HT-29 (cell line): ENCODE data around the gene ROCK1. TPM values are rescaled to one million over a fixed set of nuclear protein-coding genes. Genes with fewer than 3 reads are reported as not detected.

ENCODE experiments used
- DNase-seq: peaks from one replicate; pipeline ENCODE4 v3.0.0-alpha.2; 2015; ENCODE audit warnings: low spot score
- total RNA-seq: library from RNA; depleted of rRNA; stranded (reverse); fragments of >200 nt; shearing (Covaris generic); gene quantifications from 2 replicates; pipeline ENCODE4 v1.2.3, GENCODE V29; 2014

Gene ROCK1
- total RNA-seq, 1 experiment from 2014 or later, result 10.4 TPM

DNA sequence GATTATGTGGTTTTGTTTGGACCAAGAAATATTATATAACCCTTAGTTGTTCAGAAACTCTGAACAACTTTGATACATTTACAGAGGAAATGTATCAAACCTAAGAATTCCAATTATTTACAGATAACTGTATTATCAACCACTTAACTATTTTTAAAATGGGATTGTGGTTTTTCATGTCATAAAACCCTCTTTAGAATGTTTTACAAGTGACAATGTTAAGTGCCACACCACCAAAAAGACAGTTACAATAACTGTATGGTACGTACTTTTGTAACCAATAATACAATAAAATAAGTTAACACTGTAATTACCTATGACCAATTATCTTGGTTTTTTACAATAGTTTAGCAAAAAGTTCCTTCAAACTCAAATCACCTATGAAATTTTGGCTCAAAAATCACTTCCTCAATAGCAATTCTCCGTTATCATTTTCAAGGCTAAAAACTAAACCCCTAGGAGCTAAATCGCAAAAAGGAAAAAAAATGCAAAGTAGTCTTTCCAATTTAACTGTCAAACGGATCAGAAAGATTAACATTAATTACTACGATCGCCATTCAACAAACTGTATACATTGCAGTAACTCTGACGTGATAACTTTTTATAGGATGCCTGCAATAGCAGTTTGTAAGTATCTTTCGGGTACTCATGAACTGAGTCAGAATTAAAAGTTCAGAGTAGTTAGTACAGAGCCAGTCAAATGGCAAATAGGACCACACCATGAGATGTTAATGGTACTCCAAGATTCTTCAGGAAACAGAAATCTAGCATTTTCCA, 1.5 kb downstream of the ROCK1 start:
- peak; percentile 40 for DNase-seq

- no peak for DNase-seq
These were observed 5.7 kb downstream of the ROCK1 start for GRCh38 chr18:21105936-21106335.

GRCh38 chr18:21101172-21101571, 10.4 kb downstream of the ROCK1 start:
- DNase-seq, result no peak

DNA sequence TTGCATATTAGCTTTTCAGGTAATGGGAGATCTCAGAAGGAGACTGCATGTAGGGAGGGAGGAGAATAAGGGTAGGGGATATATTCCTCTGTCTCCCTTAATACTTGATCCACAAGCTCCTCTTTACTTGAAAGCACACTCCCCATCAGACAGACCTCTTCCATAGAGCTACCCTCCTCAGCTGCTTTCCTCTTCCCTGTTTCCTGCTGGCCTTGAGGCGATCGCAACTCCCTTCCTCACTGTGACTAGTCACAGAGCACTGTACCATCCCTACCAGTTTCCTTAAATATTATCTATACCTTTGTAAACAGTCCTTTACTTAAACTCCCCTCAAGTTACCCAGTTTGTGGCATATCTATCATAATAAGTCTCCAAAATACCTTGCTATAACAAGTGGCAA, 10.9 kb downstream of the ROCK1 start:
- no peak for DNase-seq

- no peak for DNase-seq
These were observed 11.5 kb downstream of the ROCK1 start for GRCh38 chr18:21100146-21100545.

GRCh38 chr18:21099442-21099841, 12.2 kb downstream of the ROCK1 start:
- no peak for DNase-seq

DNA sequence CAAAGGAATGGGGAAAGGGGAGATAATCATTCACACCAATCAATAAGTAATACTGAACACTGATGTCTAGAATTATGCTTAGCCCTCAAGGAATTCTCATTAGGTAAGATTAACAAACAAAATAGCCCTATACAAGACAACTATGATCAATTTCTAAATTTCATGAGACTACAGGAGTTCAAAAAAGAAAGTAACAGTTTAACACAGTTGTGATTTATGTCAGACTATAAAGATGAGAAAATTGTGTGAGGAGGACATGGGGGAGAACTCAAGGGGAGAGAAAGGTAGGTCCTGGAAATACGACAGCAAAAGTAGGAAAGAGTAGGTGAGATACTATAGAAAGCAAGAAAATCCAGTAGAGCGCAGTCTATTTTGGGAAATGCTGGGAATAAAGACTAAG, 14.9 kb downstream of the ROCK1 start:
- DNase-seq, result no peak

DNA sequence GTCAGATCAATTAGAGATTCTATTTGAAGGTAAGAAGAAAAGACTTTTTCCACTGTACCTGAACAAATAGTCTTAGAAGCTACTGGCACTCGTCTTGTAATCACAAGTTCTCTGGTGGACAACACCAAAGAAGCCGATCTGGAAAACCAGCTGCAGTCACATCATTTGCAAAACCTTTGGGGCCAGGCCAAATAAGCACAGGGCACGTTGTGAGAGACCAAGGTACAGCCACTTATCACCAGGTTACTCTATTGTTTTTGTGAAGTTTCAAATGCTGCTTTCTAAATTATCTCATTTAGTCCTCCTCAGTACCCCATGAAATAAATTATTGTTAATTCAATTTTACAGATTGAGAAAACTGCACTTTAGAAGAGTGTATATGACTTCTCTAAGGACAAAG, 18.5 kb downstream of the ROCK1 start:
- no peak for DNase-seq

DNA sequence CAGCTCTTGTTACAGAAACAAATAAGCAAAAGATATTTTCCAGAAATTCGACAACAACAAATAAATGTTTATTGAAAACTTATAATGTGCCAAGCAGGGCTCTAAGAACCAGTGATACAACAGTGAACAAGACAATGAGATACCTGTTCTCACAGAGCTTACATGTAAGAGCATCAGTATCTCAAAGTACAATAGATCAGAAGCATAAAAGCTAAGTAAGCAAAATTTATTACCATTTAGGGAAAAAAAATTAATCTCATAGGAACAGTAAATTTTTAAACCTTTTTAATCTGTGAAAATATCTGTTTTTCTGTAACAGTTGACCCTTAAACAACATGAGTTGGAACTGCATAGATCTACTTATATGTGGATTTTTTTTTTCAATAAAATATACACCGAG, 20.9 kb downstream of the ROCK1 start:
- DNase-seq, result no peak

DNA sequence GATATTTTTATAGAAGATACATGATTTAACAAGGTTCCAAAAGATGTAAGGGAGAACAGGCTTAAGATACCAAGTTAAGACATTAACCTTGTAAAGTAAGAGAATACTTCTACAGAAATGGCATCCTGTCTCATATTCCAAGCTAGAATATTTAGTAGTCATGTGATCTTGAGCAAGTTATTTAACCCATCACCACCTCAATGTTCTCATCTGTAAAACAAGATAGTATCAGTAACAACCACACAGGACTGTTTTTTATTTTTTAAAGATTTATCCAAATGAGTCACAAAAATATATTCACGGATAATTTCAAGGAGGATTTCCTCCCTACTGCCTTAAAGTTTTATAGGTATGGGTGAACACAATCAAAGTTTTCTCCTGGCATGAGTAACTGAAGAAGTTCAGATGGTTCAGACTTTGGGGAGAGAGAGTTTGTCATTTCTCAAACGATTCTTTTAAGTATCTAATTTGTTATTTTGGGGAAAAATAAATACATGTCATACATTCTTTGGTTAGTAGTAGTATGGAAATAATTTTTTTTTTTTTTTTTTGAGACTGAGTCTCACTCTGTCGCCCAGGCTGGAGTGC, 25.9 kb downstream of the ROCK1 start:
- DNase-seq, result no peak

GRCh38 chr18:21084511-21085078, 27.0 kb downstream of the ROCK1 start:
- no peak for DNase-seq

GRCh38 chr18:21083017-21083416, 28.6 kb downstream of the ROCK1 start:
- no peak for DNase-seq

GRCh38 chr18:21081426-21081825, 30.2 kb downstream of the ROCK1 start:
- DNase-seq, result no peak

- no peak for DNase-seq
These were observed 31.0 kb downstream of the ROCK1 start for GRCh38 chr18:21080576-21080975.

- peak; percentile 65 for DNase-seq
These were observed 37.0 kb downstream of the ROCK1 start for GRCh38 chr18:21074336-21075323.

DNA sequence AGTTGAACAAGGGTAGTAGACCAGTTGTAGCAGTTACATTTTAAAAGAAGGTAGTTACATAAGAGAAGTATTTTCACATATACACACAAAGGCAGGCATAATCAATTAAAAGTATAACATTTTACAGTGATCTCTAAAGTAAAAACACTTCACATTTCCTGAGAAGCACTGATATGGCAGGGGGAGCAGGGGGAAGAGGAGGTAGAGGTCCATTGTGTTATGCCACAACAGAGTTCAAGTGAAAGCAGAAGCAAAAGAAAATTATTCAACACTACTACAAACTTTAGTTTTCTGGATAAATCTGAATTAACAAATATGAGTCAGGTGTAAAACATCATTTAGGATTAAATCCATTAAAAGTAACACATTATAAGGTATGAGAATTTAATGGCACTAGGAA, 38.4 kb downstream of the ROCK1 start:
- no peak for DNase-seq

- no peak for DNase-seq
These were observed 40.5 kb downstream of the ROCK1 start for GRCh38 chr18:21071071-21071470.

DNA sequence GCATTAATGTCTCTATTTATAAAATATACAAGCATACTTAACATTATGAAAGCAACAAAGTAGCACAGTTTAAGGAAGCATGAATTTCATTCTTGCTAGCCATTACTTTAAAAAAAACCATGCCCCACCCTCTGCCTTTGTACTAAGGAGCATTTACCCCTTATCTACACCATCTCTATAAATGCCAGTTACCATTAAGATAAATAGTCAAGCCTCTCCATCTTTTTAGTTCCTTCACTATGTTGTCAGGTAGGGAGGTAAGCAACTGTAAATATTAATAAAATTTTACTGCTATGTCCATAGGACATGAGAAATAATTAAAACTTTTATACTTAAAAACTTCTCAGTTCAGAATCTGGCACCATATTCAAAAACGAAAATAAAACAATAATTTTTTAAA, 42.1 kb downstream of the ROCK1 start:
- peak; percentile 22 for DNase-seq

DNA sequence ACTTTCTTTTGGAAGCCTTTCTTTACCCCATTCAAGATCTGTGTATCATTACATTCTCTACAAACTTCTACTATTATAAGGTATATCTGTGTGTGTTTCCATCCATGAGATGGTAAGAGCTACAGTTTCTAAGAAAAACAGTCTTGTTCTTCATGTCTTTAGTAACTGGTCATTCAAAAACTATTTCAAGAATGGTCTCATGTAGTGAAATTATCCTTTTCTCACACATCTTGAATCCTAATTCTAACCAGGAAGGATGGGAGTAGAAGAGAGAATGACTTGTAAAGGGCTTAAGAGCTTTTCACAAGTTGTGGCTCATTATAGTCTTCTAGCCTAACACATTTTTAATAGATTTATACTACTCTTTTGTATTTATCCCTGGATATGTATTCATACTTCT, 47.3 kb downstream of the ROCK1 start:
- no peak for DNase-seq

DNA sequence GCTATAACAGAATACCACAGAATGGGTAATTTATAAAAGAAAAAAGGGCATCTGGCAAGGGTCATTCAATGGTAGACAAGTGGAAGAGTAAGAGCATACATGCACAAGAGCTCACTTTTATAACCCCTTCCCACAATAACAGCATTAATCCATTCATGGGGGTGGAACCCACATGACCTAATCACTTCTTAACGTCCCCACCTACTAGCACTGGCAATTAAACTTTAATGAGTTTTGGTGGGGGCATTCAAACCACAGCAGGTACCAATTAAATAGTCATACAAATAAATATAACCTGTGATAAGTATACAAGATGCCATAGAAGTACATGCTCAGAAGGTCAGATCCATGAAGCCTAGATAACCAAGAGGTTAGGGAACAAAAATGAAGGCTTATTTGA, 48.6 kb downstream of the ROCK1 start:
- DNase-seq, result no peak

DNA sequence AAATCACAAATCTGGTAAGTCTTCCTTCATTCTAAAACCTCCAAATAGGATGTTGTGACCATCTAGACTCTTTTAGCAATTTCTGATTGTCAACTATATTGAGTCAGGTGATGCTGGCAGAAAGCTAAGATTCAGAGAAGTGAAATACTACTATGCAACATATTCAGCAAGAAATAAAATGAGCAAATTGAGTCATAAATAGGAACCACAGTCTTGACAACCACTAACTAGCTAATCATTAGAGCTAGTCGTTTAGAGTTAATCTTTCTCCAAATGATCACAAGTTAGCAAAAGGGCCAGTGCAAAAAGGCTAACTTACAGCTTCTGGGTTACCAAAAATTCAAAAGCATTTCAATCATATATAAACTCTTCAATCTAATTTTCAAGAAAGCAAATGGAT, 54.5 kb downstream of the ROCK1 start:
- no peak for DNase-seq

- DNase-seq, result no peak
These were observed 55.1 kb downstream of the ROCK1 start for GRCh38 chr18:21056545-21056944.
